HK-2 (cell line): Measurements from ENCODE around the gene HES5.

Experiments
- DNase-seq: peaks from one replicate; pipeline ENCODE4 v3.0.0-alpha.2; 2018; ENCODE audit not compliant: unreplicated experiment

HES5 gene

GRCh38 chr1:2479186-2479585, 50.9 kb downstream of the HES5 start:
- no peak for DNase-seq
